8988T (cell line): ENCODE results near the gene CPNE5.
A peak's percentile ranks its signal among the peaks of the same experiment; 100 is the strongest.
"Not testable (repeated sequence)": the region's sequence is repeated elsewhere in the genome, so short reads cannot be mapped to it uniquely, and the experiment has no call there.

Experiments used
- DNase-seq: peaks from one replicate; pipeline ENCODE4 v3.0.0; 2011

The CPNE5 gene

DNA sequence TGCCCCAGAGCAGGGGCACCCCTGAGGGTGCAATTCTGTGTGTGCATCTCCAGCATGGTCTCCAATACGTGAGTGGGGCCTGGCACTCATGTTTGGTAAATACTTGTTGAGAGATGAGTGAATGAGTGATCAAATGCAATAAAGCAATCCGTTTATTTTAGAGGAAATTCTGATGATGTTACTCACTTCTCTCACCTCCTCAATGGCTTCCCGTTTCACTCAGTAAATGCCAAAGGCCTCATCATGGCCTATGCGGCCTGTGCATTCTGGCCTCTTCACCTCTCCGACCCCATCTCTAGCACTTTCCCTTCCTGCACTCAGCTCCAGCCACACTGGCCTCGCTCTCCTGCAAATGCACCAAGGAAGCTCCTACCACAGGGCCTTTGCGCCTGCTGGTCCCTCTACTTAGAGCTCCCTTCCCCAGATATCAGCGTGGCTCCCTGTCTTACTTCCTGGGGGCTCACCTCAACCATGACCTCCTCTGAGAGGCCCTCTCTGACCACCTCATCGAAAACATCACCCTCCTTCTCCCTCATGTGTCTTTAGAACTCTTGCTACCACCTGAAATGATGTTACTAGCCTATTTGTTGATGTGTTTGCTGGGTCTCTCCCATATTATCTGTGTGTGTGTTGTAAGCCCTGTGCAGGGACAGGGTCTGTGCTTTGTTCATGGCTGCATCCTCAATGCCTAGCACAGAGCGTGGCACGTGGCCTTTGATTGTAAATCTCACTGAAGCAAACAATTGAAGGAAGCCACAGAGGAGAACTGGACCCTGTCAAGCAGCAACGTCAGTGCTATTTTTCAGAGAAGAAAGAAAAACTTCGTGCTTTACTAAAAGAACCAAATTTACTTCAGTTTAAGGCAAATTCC lies 99.1 kb downstream of the CPNE5 start:
- no peak for DNase-seq

DNA sequence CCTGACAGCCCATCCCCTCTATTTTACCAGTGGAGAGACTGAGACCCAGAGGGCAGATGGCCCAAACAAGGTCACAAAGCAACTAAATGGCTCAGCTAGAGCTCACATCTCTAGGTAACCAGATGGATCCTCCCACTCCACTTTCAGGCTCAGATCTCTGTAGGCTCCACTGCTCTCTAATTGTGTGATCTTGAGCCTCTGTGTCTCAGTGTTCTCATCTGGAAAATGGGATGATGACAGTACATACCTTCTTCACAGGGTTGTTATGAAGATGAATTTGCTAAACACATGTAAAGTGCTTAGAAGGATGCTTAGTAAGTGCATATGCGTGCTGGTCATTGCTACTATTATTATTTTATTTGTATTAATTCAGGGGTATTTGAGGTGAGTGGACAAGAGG lies 101.1 kb downstream of the CPNE5 start:
- no peak for DNase-seq

DNA sequence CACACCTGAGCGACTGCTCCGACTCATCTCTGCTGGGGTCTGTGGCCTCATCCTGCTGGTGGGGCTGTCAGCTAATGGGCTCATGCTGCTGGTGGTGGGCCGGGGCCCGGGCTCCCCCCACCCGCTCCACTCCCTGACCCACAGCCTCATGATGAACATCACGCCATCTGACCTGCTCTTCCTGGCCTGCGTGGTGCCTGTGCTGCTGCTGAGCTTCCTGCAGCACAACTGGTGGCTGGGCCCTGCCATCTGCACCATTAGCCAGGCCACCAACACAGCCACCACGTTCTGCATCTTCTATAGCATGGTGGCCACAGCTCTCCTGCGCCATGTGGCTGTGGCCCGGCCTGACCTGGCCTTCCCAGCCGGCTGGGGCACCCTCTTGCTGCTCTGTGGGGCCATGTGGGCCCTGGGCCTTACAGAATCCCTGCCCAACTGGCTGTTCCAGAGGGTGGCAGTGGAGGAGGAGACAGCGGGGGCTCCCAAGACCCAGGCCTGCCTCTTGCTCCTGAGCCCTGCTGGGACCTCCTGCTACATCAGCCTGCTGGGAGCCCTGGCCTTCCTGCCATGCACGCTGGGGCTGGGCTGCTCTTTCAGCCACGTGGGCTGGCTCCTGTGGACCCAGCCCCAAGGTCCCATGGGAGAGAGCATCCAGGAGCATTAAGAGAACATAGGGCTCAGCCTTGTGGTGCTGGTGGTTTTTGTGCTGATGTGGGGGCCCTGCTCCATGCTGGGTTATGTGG lies 102.0 kb downstream of the CPNE5 start:
- no peak for DNase-seq

DNA sequence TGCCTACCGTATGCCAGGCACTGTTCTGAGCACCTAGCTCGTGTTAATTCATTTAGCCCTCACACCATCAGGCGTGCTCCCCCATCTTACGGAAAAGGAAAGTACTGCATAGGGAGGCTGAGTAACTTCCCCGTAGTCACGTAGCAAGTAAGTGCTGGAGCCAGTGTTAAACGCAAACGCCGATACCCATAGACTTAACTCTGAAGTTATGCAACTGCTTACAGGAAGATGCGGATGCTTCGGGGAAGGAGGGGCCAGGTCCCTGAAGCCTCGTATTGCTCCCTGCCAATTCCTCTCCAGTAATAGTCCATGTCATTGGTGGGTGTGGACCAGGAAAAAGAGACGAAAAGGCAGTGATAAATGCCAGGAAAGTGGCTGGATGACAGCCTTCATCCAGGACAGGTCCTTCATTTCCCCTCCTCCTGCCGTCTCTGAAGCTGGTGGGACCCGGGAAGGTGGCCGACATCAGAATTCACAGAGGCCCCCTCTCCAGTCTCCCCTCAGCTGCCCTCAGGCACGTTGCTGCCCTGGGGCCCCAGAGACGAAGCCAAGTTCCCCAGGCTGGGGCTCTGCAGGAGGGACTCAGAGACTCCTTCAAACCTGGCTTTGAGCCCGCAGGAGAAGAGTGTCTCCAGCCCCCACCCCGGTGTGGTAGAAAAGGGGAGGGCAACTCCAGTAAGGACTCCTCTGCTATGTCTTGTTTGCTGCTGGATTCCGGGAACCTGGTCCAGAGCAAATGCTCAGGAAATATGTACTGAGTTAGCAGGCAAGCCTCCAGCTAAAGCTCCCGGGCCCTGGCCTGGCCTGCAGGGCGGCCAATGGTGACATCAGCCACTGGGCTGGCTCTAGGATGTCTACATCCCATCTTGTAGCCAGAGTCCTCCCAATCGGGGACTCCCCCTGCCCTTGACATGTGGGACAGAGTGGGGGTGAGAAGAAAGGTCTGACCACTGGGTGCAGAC lies 103.9 kb downstream of the CPNE5 start:
- no peak for DNase-seq

DNA sequence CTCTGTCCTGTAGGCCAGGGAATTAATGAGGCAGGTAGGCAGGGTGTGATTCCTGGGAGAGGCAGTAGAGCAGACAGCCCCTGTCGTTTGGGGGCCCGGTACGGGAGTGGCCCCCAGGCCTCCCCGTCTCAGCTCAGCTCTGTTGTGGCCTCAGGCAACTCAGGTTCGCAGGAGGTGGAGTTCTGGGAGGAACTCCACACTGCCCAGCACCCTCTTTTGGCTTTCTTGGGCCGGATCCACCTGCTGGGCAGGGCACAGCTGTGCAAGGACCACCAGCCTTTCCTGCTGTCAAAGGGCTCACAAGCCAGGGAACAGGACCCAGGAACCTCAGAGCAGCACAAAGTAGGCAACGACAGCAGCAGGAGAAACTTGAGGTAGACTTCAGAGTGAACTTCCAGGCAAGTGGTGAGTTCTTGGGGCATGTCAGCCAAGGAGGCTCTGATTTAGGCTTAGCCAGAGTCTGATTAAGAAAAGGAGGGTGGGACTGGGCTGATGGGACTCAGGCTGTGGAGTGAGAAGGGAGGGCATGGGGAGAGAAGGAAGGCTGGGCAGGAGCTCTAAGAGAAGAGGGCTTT lies 104.7 kb downstream of the CPNE5 start:
- no peak for DNase-seq

DNA sequence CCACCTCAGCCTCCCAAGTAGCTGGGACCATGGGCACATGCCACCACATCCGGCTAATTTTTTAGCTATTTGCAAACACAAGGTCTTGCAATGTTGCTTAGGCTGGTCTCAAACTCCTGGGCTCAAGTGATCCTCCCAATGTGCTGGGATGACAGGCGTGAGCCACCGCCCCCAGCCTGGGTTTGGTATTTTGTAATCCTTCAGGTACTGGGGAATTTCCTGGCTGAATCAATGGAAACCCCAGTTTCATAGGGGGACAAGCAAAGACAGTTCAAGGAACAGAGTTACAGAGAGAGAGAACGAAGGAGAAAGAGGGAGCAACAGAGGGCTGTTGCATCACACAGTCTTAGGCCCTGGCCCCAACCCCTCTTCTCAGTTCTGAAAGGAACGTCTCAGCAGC lies 105.9 kb downstream of the CPNE5 start:
- no peak for DNase-seq

DNA sequence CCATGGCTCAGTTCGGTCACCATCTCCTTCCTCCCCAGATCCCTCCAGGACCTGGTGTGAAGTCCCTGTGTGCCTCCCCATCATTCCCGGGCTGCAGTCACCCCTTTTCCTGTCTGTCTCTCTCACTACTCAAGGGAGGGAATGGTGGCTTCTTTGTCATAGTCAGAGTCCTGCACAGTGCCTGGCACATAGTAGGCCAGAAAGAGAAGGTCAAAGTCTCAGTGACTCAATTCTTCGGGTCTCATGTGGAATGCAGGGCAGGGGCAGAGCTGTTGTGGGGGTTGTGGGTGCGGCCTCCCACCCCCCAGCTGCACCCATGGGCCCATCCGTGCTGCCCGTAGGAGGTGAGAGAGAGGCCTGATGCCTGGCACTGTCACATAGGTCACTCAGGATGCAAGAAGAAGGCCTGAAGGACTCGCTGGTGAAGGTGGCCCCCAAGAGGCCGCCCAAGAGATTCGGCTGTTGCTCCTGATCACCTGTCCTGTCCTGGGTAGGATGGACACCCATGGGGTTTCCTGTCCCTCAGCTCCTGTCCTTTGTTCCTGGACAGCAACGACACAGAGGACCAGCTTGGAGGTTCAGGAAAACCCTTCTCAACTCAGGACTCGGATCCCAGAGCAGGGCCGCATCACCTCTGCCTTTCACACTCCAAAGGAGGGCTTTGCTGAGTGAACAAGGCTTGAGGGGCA lies 107.5 kb downstream of the CPNE5 start:
- no peak for DNase-seq

DNA sequence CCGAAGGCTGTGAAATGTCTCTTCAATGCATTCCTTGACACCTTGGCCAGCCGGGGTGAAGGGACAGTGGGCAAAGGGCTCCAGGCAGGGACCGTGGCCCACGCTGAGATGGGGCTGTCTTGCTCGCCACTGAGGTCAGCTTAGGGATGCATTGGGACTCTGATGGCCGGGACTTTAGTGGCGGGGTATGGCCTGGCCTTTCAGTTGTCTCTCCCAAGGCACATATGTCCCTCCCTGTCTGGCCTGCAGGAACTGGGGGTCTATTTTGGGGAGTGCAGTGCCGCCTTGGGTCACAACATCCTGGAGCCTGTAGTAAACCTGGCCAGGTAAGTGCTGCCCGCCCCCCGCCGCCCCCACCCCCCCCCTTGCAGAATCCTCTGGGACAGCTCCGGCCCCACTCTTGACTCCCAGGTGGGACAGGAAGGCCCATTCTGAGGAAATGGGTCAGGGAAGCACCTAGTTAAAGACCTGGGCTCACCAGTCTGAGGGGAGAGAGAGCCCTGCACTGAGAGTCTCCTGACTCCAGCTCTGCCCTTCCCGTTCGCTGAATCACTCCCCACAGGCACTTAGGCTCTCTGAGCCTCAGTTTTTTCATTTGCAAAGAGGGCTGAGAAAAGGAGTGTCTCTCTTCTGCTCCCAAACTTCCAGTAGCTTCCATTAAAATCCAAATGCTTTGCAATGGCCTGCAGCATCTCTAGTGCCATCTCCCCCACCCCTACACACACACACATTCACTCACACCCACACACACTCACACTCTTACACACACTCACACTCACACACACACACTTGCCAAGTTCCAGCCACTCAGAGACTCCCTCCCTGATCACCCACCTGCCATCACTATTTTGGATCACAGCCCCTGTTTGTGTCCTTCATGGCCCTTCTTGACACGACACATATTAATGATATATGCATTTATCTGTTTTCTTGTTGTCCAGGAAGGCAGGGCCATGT lies 108.5 kb downstream of the CPNE5 start:
- DNase-seq = no peak

DNA sequence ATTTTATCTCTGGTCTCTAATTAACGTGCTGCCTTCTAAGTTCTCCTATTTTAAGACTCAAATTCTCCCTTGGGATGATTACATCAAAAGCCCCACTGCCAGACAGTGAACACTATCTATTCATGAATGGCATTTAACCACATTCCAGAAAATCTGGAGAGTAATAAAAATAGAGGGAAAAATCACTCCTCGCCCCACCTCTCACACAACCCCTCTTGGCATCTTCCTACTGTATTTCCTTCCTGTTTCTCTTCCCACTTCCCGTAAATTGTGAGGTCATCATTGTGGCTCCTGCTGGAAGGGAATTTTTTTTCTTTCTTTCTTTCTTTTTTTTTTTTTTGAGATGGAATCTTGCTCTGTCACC lies 110.1 kb downstream of the CPNE5 start:
- no peak for DNase-seq

DNA sequence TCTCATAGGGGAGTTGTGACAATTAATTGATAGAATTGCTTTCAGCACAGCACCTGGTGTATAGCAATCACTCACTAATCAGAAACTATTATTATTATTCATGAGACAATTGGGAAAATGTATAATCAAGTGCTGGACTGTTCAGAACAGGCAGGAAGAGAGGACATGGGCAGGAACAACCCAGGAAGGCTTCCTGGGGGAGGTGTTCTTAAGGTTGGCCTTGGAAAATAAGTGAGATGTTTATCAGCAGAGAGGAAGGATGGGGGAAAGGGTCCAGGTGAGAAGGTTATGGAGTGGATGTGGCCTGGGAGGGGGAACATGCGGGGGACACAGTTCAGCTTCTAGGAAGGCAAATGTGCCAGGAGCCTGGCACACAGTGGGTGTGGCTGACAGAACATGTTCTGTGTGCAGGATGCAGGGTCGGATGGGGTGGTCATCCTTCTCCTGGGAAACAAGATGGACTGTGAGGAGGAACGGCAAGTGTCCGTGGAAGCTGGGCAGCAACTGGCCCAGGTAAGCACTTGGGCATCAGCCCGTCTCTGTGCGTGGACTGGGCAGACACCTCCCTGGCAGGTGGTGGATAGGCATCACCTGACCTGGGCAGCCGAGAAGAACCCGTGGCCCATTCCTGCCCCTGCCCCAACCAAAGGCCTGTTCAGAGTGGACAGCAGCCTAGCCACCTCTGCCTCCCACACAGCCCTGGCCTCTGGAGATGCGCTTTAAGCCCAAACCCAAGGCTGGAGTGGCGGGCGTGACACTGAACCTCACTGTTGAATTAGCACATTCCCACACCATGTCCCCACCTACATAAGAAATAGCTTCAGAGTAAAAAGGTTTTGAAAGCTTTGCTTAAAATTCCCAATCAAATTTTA lies 110.7 kb downstream of the CPNE5 start:
- DNase-seq = no peak

DNA sequence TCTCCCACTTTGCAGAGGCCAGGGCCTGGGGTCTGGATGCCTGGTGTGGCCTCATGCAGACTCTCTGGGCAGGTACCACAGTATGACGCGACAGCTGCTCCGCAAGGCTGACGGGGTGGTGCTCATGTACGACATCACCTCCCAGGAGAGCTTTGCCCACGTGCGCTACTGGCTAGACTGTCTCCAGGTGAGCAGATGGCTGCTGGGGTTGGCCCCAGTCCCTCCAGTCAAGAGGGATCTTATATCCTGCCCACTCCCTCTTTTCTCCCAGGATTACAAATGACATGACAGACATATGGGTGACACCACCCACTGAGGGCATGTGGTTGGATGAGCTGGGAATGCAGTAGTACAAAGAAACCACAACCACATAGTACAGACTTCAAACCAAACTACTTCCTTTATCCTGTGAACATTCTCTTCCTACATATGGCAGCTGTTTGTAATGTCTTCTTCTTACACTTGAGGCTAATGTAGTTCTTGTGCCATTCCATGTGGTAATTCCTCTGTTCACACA lies 111.7 kb downstream of the CPNE5 start:
- no peak for DNase-seq

DNA sequence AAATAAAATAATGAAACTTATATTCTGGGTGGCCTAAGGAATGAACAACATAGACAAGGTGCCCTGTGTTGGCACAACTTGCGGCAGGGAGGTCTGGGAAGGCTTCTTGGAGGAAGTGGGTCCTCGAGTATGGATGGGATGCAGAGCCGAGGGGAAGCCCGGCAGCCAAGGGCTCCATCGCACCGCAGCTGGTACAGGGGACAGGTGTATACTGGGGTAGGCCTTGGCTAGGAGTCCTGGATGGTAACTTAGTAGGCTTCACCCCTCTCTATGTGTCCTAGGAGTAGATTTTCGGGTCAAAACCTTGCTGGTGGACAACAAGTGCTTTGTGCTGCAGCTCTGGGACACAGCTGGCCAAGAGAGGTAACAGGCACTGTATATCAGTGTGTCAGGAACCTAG lies 113.7 kb downstream of the CPNE5 start:
- no peak for DNase-seq

DNA sequence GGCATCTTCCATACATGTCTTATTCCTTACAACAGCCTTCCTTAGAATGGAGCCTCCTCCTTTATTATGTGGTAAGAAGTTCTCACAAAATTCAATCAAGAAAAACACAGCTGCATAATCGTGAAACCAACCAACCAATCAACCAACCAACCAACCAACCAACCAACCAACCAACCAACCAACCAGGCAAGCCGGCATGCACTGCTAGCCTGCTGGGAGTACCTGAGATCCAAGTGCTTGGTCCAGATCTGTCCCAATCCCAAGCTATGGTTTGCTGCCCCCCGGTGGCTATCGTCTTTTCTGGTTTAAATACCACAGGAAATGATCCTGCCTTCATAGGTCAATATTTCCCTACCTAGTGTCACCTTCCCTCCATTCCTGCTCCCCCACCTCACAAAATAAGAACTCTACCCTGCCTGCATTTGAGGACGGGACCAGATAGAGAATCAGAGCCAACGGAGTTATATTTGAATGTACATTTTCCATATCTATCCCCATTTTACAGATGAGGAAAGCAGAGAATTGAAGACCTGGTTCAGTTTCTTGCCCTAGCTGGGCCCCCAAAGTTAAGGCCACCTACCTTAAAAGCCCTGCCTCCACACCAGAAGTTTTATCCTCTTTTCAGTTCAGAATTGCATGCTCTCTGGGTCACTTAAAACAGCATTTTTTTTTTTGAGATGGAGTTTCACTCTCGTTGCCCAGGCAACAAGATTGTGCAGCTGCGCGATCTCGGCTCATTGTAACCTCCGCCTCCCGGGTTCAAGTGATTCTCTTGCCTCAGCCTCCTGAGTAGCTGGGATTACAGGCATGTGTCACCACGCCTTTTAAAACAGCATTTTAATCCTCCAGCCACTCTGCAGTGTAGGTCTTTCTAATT lies 114.5 kb downstream of the CPNE5 start:
- peak; percentile 84 for DNase-seq

DNA sequence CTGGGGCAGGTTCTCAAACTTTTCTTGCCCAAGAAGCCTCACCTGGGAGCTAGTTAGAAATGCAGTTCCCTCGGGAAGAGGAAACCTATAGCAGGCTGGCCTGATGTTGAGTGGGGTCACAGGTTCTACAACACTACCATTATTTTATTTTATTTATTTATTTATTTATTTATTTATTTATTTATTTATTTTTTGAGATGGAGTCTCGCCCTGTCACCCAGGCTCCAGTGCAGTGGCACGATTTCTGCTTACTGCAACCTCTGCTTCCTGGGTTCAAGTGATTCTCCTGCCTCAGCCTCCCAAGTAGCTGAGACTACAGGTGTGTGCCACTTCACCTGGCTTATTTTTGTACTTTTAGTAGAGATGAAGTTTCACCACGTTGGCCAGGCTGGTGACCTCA lies 115.3 kb downstream of the CPNE5 start:
- DNase-seq = not testable (repeated sequence)

DNA sequence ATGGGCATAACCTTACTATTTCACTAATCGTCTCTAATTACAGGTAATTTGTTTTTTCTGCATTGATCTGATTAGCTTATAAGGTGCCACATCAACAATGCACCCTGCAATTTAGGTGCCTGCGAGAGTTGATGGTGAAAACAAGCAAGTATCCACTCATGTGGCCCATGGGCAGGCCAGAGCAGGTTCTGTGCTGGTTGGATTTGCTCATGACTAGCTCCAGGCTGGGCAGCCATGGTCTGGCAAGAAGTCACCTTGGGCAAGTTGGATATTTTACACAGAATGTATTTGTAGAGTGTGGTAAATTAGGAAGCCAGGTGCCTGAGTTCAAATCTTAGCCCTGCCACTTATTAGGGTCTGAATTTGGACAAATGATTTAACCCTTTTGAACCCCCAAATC lies 116.4 kb downstream of the CPNE5 start:
- no peak for DNase-seq

DNA sequence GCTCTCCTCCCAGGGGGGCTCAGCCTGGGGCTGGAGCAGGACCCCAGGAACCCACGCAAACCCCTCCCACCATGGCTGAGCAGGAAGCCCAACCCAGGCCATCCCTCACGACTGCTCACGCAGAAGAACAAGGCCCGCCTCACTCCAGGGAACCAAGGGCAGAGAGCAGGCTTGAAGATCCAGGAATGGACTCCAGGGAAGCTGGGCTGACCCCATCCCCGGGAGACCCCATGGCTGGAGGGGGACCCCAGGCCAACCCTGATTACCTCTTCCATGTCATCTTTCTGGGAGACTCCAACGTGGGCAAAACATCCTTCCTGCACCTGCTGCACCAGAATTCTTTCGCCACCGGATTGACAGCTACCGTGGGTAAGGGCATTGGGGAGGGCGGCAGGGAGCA lies 116.9 kb downstream of the CPNE5 start:
- no peak for DNase-seq

DNA sequence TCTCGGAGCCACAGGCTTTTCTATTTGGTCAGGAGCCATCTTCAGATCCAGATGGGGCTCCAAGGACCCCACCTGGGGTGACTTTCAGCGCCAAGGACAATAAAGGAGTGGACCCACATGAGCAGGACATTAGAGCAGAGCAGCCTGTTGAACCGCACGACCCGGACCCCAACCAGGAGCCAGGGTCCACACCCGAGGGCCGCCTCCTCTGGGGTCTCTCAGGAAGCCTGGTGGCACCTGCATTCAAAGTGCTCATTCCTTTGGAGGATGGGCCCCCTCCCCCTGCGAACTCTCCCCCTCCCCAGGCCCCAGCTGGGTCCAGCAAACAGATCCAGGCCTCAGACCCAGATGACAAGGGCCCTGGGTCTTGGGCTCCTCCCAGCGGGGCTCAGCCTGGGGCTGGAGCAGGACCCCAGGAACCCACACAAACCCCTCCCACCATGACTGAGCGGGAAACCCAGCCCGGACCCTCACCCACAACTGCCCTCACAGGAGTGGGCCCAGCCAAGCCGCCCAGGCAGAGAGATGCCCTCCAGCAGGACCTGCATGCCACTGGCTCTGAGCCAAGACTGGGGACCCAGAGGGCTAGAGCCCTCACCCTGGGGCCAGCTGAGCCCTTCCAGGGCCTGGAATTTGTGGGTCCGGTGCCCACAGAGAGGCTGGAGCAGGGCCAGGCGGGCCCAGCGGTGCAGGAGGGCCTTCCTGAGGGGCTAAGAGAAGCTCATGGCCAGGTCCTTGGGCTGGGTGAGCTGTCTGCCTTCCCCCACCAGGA lies 117.7 kb downstream of the CPNE5 start:
- no peak for DNase-seq
